ENCODE results near the gene DYNLRB1.
"Not testable (repeated sequence)": the region's sequence is repeated elsewhere in the genome, so short reads cannot be mapped to it uniquely, and the experiment has no call there.

DYNLRB1 gene

DNA sequence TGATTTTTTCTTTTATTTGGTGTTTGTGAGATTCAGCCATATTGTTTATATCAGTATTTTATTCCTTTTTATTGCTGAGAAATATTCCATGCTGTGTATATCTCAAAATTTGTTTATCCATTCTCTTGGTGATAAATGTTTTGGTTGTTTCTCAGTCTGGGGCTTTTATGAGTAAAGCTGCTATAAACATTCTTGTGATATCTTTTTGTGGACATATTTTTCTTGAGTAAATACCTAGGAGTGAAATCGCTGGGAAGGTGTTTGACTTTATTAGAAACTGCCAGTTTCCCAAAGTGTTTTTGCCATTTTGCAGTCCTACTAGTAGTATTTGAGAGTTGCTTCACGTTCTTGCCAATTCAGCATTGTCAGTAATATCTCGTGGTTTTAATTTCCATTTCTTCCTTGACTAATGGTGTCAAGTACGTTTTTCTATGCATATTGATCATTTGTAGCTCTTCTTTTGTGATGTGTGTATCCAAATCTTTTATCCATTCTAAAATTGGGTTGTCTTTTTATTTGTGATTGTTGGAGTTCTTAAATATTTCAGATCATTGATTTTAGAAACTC is 31.1 kb upstream of the DYNLRB1 start:
- no peak for DNase-seq (ENCODE audit: low read depth, low spot score)

DNA sequence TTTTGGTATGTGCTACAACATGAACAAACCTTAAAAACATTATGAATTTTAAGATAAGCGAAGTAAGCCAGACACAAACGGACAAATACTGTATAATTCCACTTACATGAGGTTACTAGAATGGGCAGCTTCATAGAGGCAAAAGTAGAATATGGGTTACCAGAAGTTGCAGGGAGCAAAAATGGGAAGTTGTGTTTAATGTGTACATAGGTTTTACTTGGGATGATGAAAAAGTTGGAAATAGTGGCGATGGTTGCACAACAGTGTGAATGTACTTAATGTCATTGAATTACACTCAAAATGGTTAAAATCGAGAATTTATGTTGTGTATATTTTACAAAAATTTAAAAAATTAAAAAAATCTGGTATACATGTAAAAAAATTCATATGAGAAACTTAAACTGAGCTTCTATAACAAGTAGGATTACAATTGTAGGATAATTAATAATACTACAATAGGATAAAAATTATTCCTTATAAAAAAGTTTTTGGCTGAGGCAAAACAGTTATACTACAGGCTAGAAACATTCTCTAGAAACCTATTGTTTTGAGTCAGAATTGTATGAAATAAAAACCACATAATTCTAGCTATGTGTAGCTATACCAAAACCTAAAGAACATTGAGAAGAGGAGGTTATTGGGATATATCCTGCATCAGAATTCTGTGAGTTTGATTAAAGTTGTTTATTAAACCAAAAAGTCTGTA is 24.8 kb upstream of the DYNLRB1 start:
- in situ Hi-C loops (cut with HindIII; ENCODE audit: low sequenced_read_pairs), result no loop called here
- no peak overlapping the region for H3K4me3 ChIP-seq (ENCODE audit: low read depth, low read length)
- TF ChIP-seq, protein P1, sequence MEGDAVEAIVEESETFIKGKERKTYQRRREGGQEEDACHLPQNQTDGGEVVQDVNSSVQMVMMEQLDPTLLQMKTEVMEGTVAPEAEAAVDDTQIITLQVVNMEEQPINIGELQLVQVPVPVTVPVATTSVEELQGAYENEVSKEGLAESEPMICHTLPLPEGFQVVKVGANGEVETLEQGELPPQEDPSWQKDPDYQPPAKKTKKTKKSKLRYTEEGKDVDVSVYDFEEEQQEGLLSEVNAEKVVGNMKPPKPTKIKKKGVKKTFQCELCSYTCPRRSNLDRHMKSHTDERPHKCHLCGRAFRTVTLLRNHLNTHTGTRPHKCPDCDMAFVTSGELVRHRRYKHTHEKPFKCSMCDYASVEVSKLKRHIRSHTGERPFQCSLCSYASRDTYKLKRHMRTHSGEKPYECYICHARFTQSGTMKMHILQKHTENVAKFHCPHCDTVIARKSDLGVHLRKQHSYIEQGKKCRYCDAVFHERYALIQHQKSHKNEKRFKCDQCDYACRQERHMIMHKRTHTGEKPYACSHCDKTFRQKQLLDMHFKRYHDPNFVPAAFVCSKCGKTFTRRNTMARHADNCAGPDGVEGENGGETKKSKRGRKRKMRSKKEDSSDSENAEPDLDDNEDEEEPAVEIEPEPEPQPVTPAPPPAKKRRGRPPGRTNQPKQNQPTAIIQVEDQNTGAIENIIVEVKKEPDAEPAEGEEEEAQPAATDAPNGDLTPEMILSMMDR (IDR thresholded peaks at IDR 0.05; ENCODE audit: low read depth, low read length), result no peak
- no peak for DNase-seq (ENCODE audit: low read depth, low spot score)

More for the DNA sequence above, 31.1 kb upstream of the DYNLRB1 start:
- TF ChIP-seq, protein P1 (IDR thresholded peaks at IDR 0.05; ENCODE audit: low read depth, low read length), result no peak
- H3K4me3 ChIP-seq (ENCODE audit: low read depth, low read length), result no peak overlapping the region
- in situ Hi-C loops (cut with HindIII; ENCODE audit: low sequenced_read_pairs), result no loop called here

DNA sequence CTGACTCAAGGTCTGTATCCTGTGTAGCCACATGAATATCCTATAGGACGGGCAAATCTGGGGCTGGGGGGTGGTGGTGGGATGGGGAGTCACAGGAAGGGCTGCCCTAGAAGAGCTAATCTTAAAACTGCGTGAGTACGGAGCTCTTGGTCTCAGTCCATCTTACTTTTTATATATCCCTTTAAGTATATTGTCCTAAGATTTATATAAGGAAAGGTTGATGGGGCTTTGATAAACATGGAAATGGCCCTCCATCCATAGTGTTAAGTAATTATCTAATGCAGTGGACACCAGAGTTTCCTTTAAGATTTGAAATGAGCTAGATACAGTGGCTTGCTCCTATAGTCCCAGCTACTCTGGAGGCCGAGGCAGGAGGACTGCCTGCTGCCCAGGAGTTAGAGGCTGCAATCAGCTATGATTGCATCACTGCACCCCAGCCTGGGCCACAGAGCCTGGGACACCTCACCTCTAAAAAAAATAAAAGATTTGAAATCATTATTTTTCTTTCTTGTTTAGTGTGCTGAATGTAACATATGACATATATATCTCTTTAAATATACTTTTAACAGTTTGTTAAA is 24.2 kb upstream of the DYNLRB1 start:
- TF ChIP-seq, protein P1 (IDR thresholded peaks at IDR 0.05; ENCODE audit: low read depth, low read length), result no peak
- H3K4me3 ChIP-seq (ENCODE audit: low read depth, low read length), result no peak overlapping the region
- in situ Hi-C loops (cut with HindIII; ENCODE audit: low sequenced_read_pairs), result no loop called here
- DNase-seq (ENCODE audit: low read depth, low spot score), result no peak

DNA sequence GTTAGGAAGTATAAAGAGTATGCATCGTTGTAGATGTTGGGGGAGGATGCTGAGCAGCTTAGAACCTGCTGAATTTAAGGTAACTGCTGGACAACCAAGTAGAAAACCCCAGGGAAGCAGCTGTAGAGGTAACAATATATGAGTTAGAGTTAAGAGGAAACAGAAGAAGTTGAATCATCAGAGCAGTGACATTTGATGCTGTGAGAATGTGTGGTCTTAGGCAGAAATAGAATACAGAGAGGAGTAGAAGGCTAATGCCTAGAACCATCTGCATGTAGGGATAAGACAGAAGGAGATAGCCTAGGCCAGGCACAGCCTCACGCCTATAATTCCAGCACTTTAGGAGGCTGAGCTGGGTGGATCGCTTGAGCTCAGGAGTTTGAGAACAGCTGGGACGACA is 22.6 kb upstream of the DYNLRB1 start:
- DNase-seq (ENCODE audit: low read depth, low spot score), result no peak
- H3K4me3 ChIP-seq (ENCODE audit: low read depth, low read length), result no peak overlapping the region
- in situ Hi-C loops (cut with HindIII; ENCODE audit: low sequenced_read_pairs), result no loop called here
- TF ChIP-seq, protein P1 (IDR thresholded peaks at IDR 0.05; ENCODE audit: low read depth, low read length), result no peak

DNA sequence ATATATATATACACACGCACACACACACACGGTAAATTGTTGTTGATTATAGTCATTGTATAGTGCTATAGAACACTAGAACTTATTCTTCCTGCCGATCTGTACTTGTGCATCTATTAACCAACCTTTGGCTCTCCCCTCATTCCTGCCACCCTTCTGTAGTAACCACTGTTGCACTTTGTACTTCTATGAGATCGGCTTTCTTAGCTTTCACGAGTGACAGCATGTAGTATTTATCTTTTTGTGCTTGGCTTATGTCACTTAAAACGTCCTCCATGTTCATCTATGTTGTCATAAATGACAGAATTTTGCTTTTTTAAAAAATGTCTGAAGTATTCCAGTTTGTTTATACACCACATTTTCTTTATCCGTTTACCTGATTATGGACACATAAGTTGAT is 20.9 kb upstream of the DYNLRB1 start:
- DNase-seq (ENCODE audit: low read depth, low spot score), result no peak
- in situ Hi-C loops (cut with HindIII; ENCODE audit: low sequenced_read_pairs), result no loop called here
- no peak overlapping the region for H3K4me3 ChIP-seq (ENCODE audit: low read depth, low read length)
- TF ChIP-seq, protein P1 (IDR thresholded peaks at IDR 0.05; ENCODE audit: low read depth, low read length), result no peak

DNA sequence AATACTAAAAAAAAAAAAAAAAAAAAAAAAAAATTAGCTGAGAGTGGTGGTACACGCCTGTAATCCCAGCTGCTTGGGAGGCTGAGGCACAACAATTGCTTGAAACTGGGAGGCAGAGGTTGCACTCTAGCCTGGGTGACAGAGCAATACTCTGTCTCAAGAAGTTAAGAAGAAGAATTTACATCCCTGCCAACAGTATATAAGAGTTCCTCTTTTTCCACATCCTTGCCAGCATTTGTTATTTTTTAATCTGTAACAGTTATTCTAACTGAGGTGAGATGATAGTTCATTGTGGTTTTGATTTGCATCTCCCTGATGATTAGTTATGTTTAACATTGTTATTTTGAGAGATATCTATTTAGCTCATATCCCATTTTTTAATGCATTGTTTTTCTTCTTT is 20.3 kb upstream of the DYNLRB1 start:
- in situ Hi-C loops (cut with HindIII; ENCODE audit: low sequenced_read_pairs), result no loop called here
- no peak overlapping the region for H3K4me3 ChIP-seq (ENCODE audit: low read depth, low read length)
- DNase-seq (ENCODE audit: low read depth, low spot score), result no peak
- TF ChIP-seq, protein P1 (IDR thresholded peaks at IDR 0.05; ENCODE audit: low read depth, low read length), result no peak

DNA sequence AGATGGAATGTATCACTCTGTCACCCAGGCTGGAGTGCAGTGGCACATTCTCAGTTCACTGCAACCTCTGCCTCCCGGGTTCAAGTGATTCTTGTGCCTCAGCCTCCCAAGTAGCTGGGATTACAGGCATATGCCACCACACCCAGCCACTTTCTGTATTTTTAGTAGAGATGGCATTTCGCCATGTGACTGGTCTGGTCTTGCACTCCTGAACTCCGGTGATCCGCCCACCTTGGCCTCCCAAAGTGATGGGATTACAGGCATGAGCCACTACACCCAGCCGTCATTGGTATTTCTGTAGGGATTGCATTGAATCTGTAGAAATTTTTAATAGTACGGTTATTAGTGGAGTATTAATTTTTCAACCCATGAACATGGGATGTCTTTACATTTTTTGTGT is 18.6 kb upstream of the DYNLRB1 start:
- in situ Hi-C loops (cut with HindIII; ENCODE audit: low sequenced_read_pairs); DNase-seq (ENCODE audit: low read depth, low spot score); H3K4me3 ChIP-seq (ENCODE audit: low read depth, low read length): not testable (repeated sequence)
